Islet precursor cell (in vitro differentiated cells): ENCODE measurements around the gene UNK.
A peak's percentile ranks its signal among the peaks of the same experiment; 100 is the strongest.
"Not testable (repeated sequence)": the region's sequence is repeated elsewhere in the genome, so short reads cannot be mapped to it uniquely, and the experiment has no call there.

Experiments
- DNase-seq: peaks from one replicate; pipeline ENCODE4 v3.0.0-alpha.2; 2018

The UNK gene

GRCh38 chr17:75839942-75840798 is 55.6 kb downstream of the UNK start:
- DNase-seq: no peak

GRCh38 chr17:75840799-75841164 is 56.2 kb downstream of the UNK start:
- no peak for DNase-seq

- DNase-seq: no peak
These were observed 57.8 kb downstream of the UNK start for GRCh38 chr17:75842411-75842810.

- DNase-seq: no peak
These were observed 58.5 kb downstream of the UNK start for GRCh38 chr17:75842963-75843576.

- DNase-seq: peak; percentile 69
These were observed 59.2 kb downstream of the UNK start, which contains the start of gene UNC13D for GRCh38 chr17:75843577-75844529. Gene UNC13D (minus strand): TSS chr17:75844404. CDS start chr17:75844337, 67 bp downstream.

GRCh38 chr17:75844530-75845057 is 60.0 kb downstream of the UNK start:
- peak; percentile 88 for DNase-seq

- DNase-seq: peak; percentile 96
These were observed 60.6 kb downstream of the UNK start for GRCh38 chr17:75845058-75845711.

- peak; percentile 88 for DNase-seq
These were observed 61.5 kb downstream of the UNK start for GRCh38 chr17:75845933-75846691.

- DNase-seq: no peak
These were observed 62.3 kb downstream of the UNK start for GRCh38 chr17:75846692-75847613.

GRCh38 chr17:75847614-75848522 is 63.3 kb downstream of the UNK start:
- DNase-seq: no peak

GRCh38 chr17:75848523-75849278 is 64.1 kb downstream of the UNK start:
- DNase-seq: peak; percentile 93

- DNase-seq: no peak
These were observed 64.7 kb downstream of the UNK start for GRCh38 chr17:75849279-75849646.

- DNase-seq: peak; percentile 53
These were observed 65.1 kb downstream of the UNK start for GRCh38 chr17:75849724-75850123.

- no peak for DNase-seq
These were observed 66.5 kb downstream of the UNK start for GRCh38 chr17:75850928-75851692.

- not testable (repeated sequence) for DNase-seq
These were observed 67.0 kb downstream of the UNK start for GRCh38 chr17:75851693-75851991.

GRCh38 chr17:75853433-75853832 is 68.8 kb downstream of the UNK start:
- DNase-seq: peak; percentile 72

- DNase-seq: peak; percentile 90
These were observed 69.6 kb downstream of the UNK start for GRCh38 chr17:75854101-75854748.
